ENCODE measurements around the gene ADGRG7. TPM values are rescaled to one million over a fixed set of nuclear protein-coding genes. Genes with fewer than 3 reads are reported as not detected.

The ADGRG7 gene
- total and polyA plus RNA-seq, 7 donors = 1.2 to 7.4 (median 1.4) TPM; not detected in 4

- Histone ChIP-seq H3K27ac (no peak overlapping the region), H3K4me3 (no peak overlapping the region), H3K36me3 (no peaks in the 10 kb centered on the region), H3K4me1 (no peaks in the 10 kb centered on the region), H3K27me3 (no peaks in the 10 kb centered on the region), H3K9me3 (no peaks in the 10 kb centered on the region)
- no peak for DNase-seq
- TF ChIP-seq EP300 (IDR thresholded peaks at IDR 0.05) = no peak
- TF ChIP-seq POLR2A (IDR thresholded peaks at IDR 0.05) = no peak
- TF ChIP-seq CTCF (IDR thresholded peaks at IDR 0.05) = no peak
- TF ChIP-seq POLR2AphosphoS5 (IDR thresholded peaks at IDR 0.05) = no peak
- intact Hi-C loops (cut with DNase I) = no loop called here
- 88 to 93% methylated on average over 3 of the region's 3 CpGs for WGBS, 2 donors
Measured at GRCh38 chr3:100584101-100584660, 25.2 kb upstream of the ADGRG7 start.

- H3K9me3 ChIP-seq = no peaks in the 10 kb centered on the region
- H3K4me1 ChIP-seq = peaks cover 0 to 12% (median 7%) of the 10 kb centered on the region in 4 donors
- no peaks in the 10 kb centered on the region for H3K36me3 ChIP-seq
- 80 to 93% methylated on average over 3 of the region's 3 CpGs for WGBS, 2 donors
- H3K27ac ChIP-seq = no peak overlapping the region
- H3K4me3 ChIP-seq = no peak overlapping the region
- no peak for DNase-seq
- no peaks in the 10 kb centered on the region for H3K27me3 ChIP-seq
- intact Hi-C loops (cut with DNase I) = no loop called here
- no peak for TF ChIP-seq CTCF (IDR thresholded peaks at IDR 0.05)
- no peak for TF ChIP-seq POLR2A (IDR thresholded peaks at IDR 0.05)
- TF ChIP-seq POLR2AphosphoS5 (IDR thresholded peaks at IDR 0.05) = no peak
- no peak for TF ChIP-seq EP300 (IDR thresholded peaks at IDR 0.05)
Measured at GRCh38 chr3:100586832-100587231, 22.6 kb upstream of the ADGRG7 start.

GRCh38 chr3:100588251-100588650 is 21.1 kb upstream of the ADGRG7 start:
- TF ChIP-seq POLR2A (IDR thresholded peaks at IDR 0.05) = no peak
- TF ChIP-seq POLR2AphosphoS5 (IDR thresholded peaks at IDR 0.05) = no peak
- TF ChIP-seq EP300 (IDR thresholded peaks at IDR 0.05) = no peak
- no peak for TF ChIP-seq CTCF (IDR thresholded peaks at IDR 0.05)

GRCh38 chr3:100590114-100590839 is 19.1 kb upstream of the ADGRG7 start:
- no peaks in the 10 kb centered on the region for H3K27me3 ChIP-seq
- TF ChIP-seq CTCF (IDR thresholded peaks at IDR 0.05) (peak; percentile 69 to 87 (median 75)), POLR2A (IDR thresholded peaks at IDR 0.05) (no peak), POLR2AphosphoS5 (IDR thresholded peaks at IDR 0.05) (no peak), EP300 (IDR thresholded peaks at IDR 0.05) (no peak)
- intact Hi-C loops (cut with DNase I) = loop anchor here (1.0 kb wide), 1 partner anchor 128 kb away; no protein-coding TSS in a partner anchor
- no peak overlapping the region for H3K4me3 ChIP-seq
- H3K9me3 ChIP-seq = no peaks in the 10 kb centered on the region
- H3K36me3 ChIP-seq = no peaks in the 10 kb centered on the region
- peaks cover 0 to 13% (median 7%) of the 10 kb centered on the region in 4 donors for H3K4me1 ChIP-seq
- WGBS, 2 donors = 29 to 30% methylated on average over 10 of the region's 10 CpGs
- DNase-seq = peak; percentile 77
- H3K27ac ChIP-seq = no peak overlapping the region

More at GRCh38 chr3:100588251-100588650, 21.1 kb upstream of the ADGRG7 start:
- DNase-seq = no peak
- no peak overlapping the region for H3K4me3 ChIP-seq
- H3K9me3 ChIP-seq = no peaks in the 10 kb centered on the region
- no peaks in the 10 kb centered on the region for H3K27me3 ChIP-seq
- peaks cover 0 to 13% (median 7%) of the 10 kb centered on the region in 4 donors for H3K4me1 ChIP-seq
- intact Hi-C loops (cut with DNase I) = no loop called here
- 84 to 86% methylated on average over 1 of the region's 1 CpG for WGBS, 2 donors
- no peak overlapping the region for H3K27ac ChIP-seq
- no peaks in the 10 kb centered on the region for H3K36me3 ChIP-seq
